ENCODE results near the gene AGXT.

DNA sequence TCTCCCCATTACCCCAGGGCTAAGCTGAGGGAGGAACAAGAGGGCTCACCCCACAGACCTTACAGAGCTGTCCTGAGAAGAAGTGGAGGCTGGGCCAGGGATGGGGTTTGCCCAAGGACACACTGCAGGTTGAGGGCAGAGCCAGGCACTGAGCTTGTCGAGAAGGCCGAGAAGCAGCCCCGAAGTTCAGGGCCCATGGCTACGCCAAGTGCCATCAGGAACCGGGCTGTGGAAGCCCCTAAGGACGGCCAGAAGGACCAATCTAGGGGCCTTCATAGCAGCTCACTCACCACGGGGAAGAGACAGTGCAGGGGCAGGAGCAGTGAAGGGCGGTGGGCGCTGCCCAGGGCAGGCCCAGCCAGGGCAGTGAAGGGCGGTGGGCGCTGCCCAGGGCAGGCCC, 18.6 kb upstream of the AGXT start:
- no peak for TF ChIP-seq EZH2 (IDR thresholded peaks at IDR 0.05; ENCODE audit: borderline replicate concordance, low read length)
- TF ChIP-seq, protein P1, sequence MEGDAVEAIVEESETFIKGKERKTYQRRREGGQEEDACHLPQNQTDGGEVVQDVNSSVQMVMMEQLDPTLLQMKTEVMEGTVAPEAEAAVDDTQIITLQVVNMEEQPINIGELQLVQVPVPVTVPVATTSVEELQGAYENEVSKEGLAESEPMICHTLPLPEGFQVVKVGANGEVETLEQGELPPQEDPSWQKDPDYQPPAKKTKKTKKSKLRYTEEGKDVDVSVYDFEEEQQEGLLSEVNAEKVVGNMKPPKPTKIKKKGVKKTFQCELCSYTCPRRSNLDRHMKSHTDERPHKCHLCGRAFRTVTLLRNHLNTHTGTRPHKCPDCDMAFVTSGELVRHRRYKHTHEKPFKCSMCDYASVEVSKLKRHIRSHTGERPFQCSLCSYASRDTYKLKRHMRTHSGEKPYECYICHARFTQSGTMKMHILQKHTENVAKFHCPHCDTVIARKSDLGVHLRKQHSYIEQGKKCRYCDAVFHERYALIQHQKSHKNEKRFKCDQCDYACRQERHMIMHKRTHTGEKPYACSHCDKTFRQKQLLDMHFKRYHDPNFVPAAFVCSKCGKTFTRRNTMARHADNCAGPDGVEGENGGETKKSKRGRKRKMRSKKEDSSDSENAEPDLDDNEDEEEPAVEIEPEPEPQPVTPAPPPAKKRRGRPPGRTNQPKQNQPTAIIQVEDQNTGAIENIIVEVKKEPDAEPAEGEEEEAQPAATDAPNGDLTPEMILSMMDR (IDR thresholded peaks at IDR 0.05; ENCODE audit: low read length) = no peak

Data from OCI-LY1 (cell line).